ENCODE measurements around the gene RASD2.

RASD2 gene

DNA sequence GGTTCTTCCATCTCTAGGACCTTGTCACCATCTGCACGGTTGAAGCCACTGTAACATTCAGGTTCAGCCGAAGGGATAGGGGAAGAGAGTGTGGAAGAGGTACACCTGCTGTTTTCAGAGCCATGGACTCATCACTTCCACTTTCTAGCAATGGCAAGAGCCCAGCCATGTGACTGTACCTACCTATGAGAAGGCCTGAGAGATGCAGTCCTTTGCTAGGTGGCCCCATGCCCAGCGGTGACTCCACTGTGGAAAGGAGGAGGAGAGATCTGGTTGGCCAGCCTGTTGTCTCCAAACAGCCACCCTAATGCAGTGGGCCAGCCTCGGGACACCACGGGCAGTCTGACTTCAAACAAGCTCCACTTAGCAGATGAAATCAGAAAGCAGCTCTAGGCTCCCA, 16.0 kb downstream of the RASD2 start:
- TF ChIP-seq, protein P1, sequence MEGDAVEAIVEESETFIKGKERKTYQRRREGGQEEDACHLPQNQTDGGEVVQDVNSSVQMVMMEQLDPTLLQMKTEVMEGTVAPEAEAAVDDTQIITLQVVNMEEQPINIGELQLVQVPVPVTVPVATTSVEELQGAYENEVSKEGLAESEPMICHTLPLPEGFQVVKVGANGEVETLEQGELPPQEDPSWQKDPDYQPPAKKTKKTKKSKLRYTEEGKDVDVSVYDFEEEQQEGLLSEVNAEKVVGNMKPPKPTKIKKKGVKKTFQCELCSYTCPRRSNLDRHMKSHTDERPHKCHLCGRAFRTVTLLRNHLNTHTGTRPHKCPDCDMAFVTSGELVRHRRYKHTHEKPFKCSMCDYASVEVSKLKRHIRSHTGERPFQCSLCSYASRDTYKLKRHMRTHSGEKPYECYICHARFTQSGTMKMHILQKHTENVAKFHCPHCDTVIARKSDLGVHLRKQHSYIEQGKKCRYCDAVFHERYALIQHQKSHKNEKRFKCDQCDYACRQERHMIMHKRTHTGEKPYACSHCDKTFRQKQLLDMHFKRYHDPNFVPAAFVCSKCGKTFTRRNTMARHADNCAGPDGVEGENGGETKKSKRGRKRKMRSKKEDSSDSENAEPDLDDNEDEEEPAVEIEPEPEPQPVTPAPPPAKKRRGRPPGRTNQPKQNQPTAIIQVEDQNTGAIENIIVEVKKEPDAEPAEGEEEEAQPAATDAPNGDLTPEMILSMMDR (IDR thresholded peaks at IDR 0.05; ENCODE audit: low read depth, low read length): no peak
- no peak overlapping the region for H3K4me3 ChIP-seq (ENCODE audit: low read depth, low read length)

DNA sequence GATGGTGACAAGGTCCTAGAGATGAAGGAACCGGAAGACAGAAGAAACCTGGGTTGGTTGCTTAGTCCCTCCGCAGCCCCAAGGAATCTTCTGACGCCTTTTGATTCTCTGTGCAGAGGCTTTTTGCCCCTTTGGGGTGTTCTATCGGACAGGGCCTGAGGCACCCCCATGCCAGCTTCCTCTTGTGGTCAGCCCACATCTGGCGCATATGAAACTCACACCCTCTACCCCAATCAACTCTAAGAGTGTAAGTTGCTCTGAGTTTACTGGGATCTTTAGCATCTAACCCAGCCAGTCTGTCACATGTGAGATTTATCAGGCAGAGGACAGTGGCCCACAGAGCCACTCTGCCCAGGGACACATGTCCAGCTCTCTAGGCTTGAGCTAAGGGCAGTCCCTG, 17.4 kb downstream of the RASD2 start:
- TF ChIP-seq, protein P1 (IDR thresholded peaks at IDR 0.05; ENCODE audit: low read depth, low read length): no peak
- no peak overlapping the region for H3K4me3 ChIP-seq (ENCODE audit: low read depth, low read length)

DNA sequence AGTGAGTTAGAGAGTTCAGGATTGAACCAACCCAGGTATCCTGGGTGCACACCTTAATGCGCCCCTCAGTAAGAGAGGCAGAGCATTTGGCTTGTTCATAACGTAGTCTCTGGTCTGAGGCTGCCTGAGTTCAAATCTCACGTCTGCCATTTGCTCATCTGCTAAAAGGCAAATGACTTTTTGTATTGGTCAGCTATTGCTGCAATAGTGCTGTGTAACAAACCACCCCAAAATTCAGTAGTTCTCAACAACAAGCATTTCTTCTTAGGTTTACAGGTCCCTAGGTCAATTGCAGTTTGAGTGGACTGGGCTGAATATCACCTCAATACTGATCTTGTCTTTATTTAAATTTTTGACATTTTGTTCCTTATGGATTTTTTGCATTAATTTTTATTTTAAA, 18.1 kb downstream of the RASD2 start:
- TF ChIP-seq, protein P1 (IDR thresholded peaks at IDR 0.05; ENCODE audit: low read depth, low read length): no peak
- H3K4me3 ChIP-seq (ENCODE audit: low read depth, low read length): no peak overlapping the region

DNA sequence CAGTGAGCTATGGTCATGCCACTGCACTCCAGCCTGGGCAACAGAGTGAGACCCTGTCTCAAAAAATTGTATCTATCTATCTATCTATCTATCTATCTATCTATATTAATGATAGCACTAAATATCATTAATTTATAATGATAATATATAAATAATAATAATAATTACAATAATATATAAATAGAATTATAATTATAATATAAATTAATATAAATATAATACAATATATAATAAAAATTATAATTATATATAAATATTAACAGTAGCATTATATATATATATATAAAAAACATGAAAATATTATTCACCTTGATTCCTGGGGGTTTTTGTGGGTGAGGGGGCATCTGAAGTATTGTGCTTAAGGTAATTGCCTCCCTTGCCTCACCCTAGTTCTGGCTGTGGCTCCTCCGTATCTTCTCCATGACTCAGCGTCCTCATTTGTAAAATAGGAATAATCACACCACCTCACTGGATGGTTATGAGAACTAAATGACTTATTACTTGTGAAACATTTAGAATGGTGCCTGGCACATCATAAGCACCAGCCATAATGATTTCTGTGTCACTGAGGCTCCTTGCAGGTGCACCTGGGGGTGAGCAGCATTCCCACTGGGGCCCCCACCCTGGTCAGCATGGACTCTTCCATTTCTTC, 18.8 kb downstream of the RASD2 start:
- TF ChIP-seq, protein P1 (IDR thresholded peaks at IDR 0.05; ENCODE audit: low read depth, low read length): no peak
- H3K4me3 ChIP-seq (ENCODE audit: low read depth, low read length): no peak overlapping the region

DNA sequence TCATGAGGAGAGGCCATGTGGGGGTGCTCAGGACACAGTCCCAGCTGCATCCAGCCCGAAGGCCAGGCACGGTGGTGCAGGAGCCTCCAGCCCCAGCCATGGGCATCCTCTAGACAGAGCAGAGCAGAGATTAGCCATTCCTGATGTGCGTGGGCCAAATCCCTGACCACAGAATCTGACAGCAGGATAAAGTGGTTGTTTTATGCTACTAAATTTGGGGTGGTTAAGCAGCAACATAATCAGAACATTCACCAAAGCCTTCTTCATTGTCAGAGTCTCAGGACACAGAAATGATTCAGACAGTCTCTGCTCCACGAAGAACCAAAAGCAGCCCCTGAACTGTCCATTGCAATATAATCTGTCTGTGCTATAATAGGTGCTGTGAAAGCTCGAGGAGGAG, 19.7 kb downstream of the RASD2 start:
- H3K4me3 ChIP-seq (ENCODE audit: low read depth, low read length): no peak overlapping the region
- TF ChIP-seq, protein P1 (IDR thresholded peaks at IDR 0.05; ENCODE audit: low read depth, low read length): no peak

DNA sequence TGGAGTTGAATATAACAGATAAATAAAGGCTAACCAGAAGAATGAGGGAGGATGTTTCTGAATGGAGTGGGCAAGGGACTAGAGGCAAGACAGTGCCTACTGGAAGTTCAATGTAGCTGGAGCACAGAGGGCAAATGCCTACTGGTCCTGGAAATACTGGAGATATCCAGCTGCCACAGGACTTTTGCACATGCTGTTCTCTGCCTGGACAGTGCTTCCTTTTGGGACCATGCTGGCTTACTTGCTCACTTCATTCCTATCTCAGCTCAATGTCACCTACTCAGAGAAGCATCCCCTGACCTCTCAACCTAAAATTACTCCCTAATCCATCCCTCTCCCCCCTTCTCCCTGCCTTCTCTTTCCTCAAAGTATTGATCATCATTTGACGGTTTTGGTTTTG, 20.2 kb downstream of the RASD2 start:
- TF ChIP-seq, protein P1 (IDR thresholded peaks at IDR 0.05; ENCODE audit: low read depth, low read length): no peak
- H3K4me3 ChIP-seq (ENCODE audit: low read depth, low read length): no peak overlapping the region

DNA sequence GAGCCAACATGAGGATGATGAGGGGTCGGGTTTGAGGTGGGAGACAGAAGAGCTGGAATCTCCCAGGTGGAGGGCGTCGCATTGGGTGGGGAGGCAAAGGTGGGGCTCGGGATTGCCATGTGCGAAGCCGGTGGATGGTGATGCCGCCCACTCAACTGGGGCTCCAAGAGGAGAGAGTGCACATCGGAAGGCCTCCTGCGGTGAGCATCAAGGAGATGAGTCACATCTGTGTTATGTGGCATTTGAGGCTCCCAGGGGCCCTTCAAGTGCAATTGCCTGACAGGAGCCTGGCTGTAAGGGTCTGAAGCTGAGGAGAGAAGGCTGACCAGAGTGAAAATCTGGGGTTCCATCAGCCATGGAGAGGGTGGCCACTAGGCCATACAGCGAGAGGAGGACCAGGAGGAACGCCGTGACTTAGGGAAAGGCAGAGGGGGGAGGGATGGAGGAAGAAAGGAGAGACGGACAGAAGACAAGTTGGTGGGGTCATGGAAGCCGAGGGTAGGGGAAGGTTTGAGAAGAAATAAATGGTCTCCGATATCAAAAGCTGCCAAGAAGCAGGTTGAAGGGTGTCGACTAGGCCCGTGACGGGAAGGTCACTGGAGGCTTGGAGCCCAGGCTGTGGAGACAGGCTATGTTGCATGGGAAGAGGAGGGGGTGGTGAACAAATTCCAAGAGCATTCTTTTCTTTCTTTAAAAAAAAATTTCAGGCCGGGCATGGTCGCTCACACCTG, 21.3 kb downstream of the RASD2 start:
- TF ChIP-seq, protein P1 (IDR thresholded peaks at IDR 0.05; ENCODE audit: low read depth, low read length): no peak
- H3K4me3 ChIP-seq (ENCODE audit: low read depth, low read length): no peak overlapping the region

Data from WI38 (cell line).